GM18526 (cell line): ENCODE results near the gene KCNG2.

ENCODE experiments used
- POLR2A ChIP-seq: IDR thresholded peaks from 3 replicates; pipeline ENCODE4 v1.6.1; 2011; ENCODE audit not compliant: insufficient read length; ENCODE audit errors: extremely low read depth

KCNG2 gene

DNA sequence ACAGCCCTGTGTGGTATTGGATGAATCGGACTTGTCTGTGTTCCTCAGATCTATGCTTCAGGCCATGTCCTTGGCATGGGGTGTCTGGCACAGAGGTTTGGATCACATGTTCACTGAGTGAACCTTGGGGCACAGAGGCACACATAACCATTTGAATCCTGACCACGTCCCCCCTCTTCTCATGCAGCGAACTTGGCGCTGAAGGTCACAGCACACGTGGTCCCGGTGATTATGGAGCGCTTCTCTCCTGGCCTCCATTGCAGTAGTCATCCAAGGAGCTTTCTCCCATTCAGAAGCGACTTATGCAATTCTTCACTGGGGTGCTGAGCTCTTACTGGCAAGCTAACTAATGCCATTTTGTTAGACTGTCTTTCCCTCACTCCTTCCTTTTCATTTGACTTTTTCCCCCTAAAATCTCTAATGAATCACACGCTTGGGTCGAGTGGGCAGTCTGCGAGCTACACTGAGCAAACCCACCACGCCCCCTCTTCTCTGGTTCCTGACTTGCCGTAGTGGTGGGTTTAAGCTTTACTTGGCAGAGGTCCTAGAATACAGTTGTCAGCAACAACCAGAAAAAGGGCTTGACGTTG, 59.4 kb downstream of the KCNG2 start:
- no peak for TF ChIP-seq POLR2A

DNA sequence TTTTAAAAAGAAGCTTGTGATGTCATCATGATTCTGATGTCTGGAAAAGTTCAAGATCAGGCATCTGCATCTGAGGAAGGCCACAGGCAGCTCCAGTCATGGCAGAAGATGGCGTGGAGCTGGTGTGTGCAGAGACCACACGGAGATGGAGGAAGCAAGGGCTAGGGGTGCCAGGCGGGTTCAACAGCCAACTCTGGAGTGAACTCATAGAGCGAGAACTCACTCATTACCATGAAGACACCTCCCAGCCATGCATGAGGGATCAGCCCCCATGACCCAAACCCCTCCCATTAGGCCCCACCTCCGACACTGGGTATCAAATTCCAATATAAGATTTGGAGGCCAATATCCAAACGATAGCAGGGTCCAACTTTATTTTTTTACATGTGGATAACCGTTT, 61.6 kb downstream of the KCNG2 start:
- TF ChIP-seq POLR2A = no peak

DNA sequence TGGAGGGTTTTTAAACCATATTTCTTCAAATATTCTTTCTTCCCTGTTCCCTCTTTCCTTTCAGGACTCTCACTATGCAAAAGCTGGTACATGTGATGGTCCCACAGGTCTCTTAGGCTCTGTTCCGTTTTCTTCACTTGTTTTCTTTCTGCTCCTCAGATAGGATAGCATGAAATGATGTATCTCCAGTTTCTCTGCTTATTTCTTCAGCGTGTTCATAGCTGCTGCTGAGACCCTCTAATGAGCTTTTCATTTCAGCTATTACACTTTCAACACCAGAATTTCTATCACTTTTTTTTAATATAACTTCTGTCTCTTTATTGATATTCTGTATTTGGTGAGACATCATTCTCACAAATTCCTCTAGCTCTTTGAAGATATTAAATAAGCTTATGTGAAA, 63.9 kb downstream of the KCNG2 start:
- no peak for TF ChIP-seq POLR2A

DNA sequence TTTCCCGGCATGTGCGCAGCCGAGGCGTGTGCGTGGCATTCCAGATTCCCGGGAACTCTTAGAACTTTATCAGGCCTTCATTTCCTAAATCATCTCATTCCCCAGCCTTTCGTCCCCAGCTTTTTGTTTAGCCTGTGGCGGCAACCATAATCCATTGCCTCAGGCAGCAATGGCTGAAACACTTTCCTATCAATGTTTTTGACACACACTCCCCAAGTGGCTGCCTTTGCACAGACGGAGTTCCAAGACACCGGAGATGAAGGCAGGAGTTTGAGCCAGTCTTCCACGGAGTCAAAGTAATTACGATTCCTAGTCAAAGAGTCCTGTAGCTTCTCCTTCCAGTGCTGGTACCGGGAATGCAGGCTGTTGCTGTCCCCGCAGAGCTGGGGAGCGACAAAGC, 64.8 kb downstream of the KCNG2 start:
- no peak for TF ChIP-seq POLR2A

DNA sequence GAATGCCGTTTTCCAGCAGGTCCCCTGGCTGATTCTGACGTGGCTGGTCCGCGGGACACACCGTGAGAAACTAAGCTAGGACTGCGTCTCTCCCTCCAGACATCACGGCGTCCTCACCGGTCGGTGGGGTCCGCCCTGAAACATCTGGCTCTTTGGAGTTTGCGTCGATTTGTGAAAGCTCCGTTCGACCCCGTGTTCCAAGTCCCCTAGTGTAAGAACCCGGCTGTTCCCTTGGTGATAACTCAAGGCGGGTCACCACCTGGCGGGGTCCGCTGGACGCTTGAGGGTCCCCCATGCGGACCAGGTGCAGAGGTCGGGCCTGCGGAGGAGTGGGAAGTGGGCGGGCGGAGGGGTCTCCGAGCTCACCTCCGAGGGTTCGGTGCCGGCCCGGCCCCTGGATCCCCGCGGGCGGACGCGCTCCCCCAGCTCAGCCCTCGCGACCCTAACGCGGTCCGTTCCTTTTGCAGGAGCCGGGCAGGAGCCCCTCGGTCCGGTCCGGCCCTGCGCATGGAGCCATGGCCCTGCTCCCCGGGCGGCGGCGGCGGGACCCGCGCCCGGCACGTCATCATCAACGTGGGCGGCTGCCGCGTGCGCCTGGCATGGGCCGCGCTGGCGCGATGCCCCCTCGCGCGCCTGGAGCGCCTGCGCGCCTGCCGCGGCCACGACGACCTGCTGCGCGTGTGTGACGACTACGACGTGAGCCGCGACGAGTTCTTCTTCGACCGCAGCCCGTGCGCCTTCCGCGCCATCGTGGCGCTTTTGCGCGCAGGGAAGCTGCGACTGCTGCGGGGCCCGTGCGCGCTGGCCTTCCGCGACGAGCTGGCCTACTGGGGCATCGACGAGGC, 65.6 kb downstream of the KCNG2 start:
- TF ChIP-seq POLR2A = no peak

DNA sequence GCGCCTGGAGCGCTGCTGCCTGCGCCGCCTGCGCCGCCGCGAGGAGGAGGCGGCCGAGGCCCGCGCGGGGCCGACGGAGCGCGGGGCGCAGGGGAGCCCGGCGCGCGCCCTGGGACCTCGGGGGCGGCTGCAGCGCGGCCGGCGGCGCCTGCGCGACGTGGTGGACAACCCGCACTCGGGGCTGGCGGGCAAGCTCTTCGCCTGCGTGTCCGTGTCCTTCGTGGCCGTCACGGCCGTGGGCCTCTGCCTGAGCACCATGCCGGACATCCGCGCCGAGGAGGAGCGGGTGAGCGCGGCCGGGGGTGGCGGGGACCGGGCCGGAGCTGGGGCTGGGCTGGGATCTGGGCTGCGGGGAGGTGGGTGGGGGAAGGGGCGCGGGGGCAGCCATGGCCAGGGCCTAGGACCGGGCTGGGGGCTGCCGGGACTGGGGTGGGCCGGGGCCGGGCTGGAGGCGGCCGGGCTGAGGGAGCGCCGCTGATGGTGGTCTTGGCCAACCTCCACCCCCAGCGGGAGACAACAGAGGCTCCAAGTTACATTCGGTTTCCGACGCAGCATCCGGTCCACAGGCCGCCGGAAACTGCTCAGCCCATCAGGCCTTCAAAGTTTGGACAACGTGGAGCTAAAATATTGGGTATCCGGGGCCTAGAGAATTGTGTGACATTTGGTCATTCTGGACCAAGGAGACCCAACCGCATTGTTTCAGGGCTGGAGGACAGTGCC, 66.4 kb downstream of the KCNG2 start:
- no peak for TF ChIP-seq POLR2A

DNA sequence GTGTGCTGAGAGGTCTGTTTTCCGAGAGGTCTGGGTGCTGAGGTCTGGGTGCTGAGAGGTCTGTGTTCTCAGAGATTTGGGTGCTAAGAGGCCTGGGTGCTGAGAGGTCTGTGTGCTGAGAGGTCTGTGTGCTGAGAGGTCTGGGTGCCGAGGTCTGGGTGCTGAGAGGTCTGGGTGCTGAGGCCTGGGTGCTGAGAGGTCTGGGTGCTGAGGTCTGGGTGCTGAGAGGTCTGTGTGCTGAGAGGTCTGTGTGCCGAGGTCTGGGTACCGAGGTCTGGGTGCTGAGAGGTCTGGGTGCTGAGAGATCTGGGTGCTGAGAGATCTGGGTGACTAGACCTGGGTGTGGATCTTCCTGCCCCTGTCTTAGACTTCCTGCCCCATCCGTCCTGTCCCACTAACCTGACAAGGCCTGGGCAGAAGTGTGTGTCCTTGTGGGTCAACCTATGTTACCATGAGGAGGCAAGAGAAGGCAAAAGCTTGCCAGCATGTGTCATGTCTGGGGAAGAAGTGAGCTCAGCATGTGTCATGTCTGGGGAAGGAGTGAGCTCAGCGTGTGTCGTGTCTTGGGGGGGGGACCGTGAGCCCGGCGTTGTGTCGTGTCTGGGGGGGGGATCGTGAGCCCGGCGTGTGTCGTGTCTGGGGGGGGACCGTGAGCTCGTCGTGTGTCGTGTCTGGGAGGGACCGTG, 69.3 kb downstream of the KCNG2 start:
- no peak for TF ChIP-seq POLR2A

DNA sequence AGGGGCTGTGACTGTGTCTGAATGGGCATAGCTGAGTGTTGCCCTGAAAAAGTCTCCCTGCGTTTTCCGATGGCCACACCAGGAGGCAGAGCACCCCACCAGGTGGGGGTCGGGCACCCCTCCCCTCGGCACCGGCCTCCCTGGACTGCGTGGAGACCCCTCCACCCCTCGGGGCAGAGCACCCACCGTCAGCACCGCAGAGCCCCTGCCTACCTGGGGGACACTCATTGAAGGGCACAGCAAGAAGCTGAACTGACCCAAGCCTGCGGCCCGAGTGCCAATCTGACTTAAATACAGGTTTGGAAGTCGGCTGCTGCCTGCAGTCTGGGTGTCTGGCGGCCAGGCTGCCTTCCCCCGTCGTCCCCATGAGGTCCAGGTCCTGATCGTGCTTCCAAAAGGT, 69.9 kb downstream of the KCNG2 start:
- no peak for TF ChIP-seq POLR2A

DNA sequence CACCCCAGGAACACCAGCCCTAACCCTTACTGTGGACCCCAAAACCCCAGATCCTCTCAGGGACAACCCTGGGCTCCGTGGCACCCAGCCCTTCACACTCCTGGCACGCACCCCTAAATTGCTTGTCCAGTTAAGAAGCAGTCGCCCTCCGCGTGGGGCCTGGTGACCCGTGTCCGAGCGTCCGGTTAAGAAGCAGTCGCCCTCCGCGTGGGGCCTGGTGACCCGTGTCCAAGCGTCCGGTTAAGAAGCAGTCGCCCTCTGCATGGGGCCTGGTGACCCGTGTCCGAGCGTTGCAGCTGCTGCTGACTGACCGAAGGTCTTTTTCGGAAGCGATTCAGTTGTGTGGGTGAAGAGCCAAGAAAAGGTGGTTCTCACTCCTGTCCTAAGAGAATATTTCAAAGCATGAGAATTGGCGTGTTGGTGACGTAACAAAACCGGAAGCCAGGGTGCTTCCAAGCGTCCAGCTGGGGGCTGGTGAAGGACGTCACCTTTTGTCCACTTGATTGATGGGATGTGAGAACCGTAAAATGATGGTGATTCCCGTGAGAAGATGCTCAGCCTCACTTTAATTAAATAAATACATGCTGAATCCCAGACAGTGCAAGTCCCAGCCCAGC, 70.5 kb downstream of the KCNG2 start:
- TF ChIP-seq POLR2A = no peak

DNA sequence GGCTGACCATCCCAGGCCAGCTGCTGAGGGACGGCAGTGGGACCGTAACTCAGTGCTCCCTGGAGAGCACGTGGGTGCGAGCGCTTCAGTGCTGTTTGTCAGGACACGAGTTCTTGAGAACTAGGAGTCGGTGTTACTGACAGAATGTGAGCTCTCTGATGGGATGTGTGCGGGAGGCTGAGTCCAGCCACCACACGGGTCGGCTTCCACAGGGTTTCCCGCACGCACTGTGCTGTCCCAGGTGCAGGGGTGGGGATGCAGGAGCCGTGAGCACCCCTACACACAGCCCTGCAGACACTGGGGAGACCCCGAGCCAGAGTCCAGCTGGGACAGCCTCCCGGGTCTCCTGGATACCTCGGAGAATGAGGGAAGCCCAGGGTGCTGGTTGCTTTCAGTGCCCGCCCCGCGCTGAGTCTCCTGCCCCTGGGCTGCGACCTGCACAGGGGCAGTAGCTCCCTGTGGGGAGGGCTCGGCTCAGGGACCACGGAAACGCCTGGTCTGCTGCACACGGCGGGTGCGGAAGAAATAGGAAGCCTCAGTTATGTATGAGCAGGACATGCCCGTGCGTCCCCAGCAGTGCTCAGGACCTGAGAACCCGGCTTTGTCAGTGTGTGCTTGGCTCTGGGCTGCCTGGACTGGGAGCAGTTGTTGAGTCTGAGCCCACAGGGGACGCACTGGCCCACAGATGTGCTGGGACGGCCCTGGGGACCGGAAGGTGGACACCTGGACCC, 71.2 kb downstream of the KCNG2 start:
- no peak for TF ChIP-seq POLR2A

DNA sequence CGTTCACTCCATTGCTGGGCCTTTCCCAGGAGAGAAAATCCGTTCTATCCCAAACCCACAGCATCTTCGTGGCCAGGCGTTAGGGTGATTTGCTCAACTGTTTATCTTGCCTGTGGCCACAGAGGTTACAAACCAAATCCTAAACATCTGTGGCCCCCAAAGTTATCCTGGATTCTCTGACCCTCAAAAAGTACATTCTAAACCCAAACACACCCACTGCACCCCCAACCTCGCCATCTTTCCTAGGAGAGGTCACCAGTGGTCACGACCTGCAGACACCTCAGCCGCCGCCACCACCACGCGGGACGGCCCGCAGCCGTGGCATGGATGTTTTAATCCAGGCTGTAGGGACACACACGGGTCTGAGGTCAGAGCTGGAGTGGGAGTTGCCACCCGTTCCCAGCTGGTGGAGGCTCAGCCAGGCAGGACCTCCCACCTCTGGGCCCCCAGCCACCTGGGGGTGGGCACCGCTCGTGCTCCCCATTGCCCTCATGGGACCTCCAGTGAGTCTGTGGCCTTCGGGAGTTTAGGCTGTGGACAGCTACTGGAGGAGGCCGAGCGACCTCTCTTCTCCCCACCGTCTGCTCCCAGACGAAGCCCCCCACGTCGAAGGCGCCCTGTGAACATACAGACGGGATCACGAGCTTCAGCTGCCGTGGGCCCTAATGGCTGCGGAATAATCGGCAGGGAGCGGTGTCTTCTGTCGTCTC, 72.0 kb downstream of the KCNG2 start:
- no peak for TF ChIP-seq POLR2A

DNA sequence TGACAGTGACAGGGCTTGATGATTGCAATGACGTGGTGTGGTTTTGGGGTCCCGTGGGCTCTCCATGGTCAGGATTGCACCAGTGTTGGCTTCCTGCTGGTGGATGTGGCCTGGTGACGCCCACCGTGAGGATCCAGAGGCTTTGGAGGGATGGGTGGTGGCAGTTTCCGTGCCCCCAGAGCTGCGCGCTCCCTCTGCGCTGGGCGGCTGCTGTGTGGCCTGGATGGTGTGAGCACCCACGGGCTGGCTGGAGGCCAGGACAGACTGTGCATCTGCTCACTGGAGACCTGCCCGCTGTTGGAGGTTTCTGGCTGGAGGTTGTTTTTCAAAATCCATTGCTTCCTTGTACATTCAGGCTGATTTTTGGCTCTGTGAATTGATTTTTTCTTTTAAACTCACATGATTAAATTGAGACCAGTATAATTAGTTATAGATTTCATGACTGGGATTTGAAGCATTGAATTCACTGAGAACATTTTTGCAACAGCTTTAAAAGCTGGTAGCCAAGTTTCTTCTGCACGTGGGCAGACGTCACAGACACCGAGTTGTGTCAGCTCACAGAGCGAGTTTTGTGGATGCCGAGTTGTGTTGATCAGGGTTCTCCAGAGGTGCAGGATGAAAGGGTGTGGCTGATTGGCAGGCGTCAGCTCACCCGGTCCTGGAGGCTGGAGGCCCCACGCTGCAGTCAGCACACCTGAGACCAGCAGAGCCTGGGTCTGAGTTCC, 72.7 kb downstream of the KCNG2 start:
- TF ChIP-seq POLR2A = no peak

DNA sequence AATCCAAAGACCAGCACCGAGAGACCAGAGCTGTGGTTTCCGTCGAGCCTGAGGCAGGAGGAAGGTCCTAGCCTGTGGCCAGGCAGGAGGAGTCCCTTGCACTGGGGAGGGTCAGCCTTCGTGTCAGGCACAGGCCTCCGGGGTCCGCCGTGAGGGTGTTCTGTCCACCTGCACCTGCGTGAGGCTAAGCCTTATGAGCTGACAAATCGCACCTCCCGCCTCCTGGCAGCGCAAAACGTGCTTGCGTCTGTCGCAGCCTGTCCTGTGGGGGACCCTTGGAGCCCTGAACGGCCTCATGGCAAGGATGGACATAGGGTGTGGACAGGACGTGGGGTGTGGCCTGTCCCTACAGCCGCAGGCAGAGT, 73.3 kb downstream of the KCNG2 start:
- TF ChIP-seq POLR2A = no peak

DNA sequence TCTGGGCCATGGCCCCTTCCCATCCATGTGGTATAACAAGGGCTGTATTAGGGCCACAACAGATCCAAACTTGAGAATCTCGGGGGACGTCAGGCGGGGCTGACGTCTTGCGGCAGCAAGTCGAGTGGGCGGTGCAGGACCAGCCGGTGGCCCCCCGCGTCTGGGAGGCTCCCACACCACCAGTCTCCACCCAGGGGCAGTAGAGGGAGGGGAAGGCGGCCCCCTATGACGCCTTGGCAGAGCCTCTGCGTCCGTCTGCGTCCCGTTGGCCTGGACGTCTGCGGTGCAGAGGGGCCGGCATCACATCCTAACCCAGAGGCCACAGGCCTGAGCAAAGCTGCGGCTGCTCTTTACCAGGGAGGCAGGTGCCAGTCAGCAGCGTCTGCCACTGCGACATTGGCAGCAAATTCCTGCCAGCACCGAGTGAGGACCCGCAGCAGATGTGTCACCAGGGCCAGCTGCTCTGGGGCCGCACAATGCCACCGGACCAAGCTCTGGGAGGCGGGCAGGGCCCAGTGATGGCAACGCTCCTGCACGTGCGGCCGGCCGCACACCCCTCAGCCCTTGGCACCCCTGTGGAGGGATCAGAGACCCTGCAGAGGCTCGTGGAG, 73.8 kb downstream of the KCNG2 start:
- TF ChIP-seq POLR2A = no peak
